GM18858 (cell line): ENCODE data around the gene GALNTL6.

Experiments
- ATAC-seq: cut with Tn5 transposase; IDR thresholded peaks from one replicate; pipeline ENCODE4 v1.9.1; 2021; ENCODE audit not compliant: unreplicated experiment

The GALNTL6 gene

DNA sequence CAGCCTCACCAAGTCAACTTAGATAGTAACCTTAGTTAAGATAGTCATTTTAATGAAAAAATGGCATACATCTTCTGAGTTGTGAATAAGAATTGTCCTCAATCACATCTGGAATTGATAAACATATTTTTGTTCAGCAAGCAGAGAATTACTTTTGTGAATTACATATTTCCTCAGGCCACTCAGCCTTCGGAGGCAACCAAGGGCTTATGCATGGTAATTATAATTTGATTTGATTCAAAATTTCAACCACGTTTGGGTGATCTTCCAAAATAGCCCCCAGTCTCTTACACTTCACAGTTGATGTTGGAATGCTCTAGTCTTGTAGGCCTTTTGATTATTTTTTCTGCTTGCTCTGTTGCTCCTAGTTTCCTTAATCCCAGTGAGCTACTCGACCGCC is 63.4 kb downstream of the GALNTL6 start:
- ATAC-seq: no peak

DNA sequence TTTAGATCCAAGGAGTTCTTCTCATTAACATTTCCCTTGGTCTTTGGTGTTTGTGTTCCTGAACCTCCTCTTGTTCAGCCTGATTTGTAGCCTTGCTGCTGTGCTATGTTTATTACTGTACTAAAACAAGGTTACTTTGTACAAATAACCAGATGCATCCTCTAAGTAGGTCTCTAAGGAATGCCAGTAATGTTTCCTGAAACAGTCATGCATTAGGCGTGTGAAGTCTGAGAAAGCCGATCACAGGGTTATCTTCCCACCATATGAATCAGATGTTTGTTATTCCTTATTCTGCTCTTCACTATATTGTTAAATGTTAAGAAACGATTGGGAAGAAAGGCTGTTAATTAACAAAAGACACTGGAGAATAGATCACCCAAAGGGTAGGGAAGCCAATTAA is 66.9 kb downstream of the GALNTL6 start:
- ATAC-seq: no peak

DNA sequence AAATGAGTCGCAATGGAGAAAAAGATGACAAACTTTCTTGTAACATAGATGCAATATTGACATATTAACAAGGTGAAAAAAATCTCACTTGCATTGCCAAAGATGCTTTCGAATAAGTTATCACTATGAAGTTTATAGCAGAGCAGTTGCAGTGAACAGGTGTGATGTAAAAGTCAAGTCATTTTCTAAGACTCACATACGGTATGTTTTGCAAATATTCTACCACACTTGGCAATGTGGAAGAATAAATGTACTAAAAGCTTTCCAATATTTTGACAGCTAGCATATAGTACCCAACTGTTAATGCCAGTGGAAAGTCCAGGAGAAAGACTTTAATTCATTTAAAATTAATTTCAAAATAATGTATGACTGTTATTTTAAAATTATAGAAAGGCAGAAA is 76.5 kb downstream of the GALNTL6 start:
- ATAC-seq: no peak

DNA sequence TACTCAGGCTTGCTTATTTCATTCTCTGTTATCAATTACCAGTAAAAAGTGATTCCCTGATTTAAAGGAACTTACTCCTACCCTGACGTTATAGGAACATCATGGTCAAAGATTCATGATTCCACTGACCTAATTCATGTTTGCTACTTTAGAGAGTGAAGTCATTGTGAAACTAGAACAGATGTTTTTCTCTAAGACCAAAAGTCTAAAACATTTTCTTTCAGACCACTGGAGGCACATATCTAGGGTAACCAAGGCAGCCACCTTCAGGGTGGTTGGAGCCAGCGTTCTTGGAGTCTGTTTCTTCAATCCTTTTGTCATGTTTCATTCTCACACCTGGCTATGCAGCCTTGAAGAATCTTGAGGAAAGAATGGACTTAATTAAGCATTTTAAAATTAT is 77.8 kb downstream of the GALNTL6 start:
- peak; percentile 88 for ATAC-seq

DNA sequence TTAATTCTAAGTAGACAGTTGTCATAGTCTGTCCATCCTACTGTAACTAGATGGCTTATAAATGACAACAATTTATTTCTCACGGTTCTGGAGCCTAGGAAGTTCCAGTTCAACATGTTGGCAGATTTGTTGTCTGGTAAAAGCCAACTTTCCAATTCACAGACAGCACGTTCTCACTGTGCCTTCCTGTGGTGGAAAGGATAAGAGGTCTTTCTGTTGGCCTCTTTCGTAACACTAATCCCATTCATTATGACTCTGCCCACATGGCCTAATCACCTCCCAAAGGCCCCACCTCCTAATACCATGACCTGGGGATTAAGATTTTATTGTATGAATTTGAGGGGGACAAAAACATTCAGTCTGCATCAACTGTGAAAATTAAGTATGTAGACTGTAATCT is 83.2 kb downstream of the GALNTL6 start:
- no peak for ATAC-seq

DNA sequence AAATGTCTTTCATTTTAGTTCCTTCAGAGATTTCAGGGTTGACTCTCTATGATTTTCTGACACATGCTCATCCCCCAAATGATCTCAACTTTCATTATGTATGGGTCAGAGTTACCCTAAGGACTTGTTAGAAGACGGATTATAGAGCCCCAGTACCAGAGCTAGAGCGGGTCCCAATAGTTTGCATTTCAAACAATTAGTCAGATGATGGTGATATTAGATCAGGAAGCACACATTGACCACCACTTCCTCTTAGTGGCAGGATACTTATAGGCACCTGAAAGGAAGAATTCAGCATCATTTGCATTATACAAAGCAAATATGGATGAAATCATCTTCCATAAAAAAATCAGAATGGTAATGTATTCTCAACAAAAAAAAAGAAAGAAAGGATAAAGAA is 106.1 kb downstream of the GALNTL6 start:
- no peak for ATAC-seq

DNA sequence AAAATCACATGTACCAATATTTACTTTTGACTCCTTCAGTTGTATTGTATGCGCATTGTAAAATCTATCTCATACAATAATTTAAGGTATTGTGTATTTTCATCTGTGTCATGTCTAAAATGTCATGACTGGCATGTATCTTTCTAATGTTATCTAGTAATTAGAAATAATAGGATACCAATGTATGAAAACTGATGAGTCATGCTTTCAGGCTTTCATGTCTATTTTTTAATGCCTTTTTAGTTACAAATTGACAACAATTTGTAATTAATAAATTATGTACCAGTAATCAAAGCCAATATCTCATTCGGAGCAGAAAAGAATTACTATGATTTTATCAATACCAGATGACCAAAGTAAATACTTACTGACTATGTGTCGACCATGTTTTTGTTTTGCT is 107.7 kb downstream of the GALNTL6 start:
- ATAC-seq: no peak

DNA sequence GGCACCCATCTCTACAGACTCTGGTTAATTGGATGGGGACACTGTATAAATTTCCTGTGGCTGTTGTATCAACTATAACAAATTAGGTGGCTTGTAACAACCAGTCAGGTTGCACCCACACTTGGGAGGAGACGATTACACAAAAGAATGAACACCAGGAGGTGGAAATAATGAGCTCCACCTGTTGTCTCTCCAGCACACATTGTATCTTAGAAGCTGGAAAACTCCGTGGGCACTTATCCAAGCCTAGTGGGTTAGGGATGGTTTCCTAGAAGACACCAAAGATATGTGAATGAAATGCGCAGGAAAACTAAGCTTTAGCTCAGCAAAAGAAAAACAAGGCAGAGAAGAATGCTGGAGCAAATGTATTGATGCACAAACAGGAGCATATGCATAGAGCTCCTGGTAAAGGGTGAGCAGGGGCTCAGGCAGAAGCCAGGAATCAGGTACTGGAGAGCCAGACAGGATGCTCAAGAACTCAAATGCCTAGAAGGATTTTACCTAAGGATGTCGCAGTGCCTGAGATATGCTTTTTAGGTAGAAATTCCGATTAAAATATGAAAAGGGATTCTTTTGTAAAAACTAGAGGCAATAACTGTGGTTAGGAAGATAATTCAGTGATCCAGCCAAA is 111.7 kb downstream of the GALNTL6 start:
- ATAC-seq: no peak

DNA sequence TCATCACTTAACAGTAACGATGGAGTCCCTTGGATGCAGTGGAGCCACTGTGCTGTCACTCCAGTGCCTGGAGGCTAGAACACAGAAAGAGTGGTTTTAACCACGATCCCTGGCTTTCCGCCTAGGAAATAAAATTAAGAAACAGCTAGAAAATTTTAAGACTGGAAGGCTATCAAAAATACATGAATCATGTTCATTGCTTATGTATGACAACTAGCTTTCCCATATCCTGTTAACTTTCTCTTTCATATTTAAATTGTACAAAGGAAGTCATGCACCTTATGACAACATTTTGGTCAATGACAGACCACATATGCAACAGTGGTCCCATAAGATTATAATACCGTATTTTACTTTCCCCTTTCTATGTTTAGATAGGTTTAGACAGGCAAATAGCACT is 115.1 kb downstream of the GALNTL6 start:
- no peak for ATAC-seq

DNA sequence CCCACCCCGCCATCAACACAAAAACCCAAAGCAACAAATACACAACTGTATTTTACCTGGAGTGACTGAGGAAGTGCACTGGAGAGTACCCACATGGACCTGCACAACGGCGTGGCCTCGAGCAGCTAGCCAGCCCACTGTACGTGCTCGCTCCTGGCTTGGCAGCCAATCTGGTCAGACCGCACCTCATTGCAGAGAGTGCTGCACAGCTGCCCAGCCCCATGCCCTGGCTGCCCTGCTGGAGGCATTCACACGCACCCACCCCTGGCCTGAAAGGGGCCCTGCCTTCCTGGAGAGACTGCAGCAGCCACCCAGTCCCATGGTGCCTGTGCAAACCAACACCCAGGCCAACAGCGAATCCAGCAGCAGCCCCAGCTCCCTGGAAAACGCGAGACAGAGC is 116.3 kb downstream of the GALNTL6 start:
- ATAC-seq: no peak

DNA sequence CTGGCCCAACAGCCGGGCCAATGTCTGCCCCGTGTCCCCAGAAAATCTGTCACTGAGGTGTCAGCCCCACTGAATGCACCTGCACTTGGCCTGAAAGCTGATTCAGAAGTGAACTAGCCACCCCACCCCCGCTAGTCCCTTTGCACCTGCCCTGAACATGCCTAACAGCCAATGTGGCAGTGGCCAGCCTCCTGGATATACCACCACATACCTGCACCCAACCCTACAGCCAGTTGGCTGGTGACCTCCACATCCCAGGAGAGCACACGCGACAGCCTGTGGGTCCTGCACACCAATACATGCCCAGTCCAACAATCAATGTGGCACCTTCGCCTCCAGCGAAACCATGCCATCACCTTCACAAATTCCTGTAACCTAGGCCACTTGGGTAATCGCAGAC is 116.7 kb downstream of the GALNTL6 start:
- ATAC-seq: no peak

DNA sequence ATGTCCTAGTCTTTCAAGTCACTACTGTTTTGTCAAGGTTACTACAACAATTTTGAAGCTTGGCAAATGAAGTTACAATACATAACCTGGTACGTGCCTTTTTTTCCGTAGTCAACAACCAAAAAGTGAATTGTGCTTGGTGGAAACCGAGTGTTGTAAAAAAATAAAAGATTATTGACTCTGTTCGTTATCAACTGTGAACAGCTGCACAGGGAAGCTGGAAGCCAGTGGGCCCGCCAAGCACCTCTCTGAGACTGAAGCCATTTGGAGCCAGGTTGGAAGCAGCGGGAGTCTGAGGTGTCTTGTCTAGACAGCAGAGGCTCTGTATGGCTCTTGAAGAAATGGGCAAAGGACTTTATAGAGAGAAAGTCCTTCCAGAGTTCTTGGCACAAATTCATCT is 119.0 kb downstream of the GALNTL6 start:
- ATAC-seq: no peak

DNA sequence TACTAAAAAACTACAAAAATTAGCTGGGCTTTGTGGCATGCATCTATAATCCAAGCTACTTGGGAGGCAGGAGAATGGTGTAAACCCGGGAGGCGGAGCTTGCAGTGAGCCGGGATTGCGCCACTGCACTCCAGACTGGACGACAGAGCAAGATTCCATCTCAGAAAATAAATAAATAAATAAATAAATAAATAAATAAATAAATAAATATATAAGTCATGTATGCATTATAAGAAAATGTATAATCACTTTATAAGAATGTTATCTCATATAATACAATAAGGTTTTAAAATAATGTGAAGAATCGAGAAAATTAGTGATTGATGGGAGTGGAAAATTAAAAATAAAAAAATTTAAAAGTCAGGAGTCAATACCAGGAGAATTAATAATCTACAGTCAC is 127.5 kb downstream of the GALNTL6 start:
- no peak for ATAC-seq

DNA sequence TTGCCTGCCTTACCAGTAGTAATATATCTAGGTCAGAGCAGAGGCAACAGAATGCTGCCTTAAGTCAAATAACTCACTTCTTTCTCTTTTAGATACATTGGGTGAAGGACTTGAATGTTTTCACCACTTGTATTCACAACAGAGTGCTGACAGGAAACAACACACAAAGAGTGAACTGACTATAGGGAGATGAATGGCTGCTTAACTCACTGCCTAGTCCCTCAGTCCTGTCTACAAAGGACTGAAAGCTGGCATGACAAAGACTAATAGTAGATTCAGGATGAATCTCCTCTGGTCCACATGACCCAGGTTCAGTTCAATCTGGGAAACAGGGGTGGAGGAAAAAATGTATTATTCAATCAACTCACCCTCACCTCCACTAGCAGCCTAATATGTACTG is 134.2 kb downstream of the GALNTL6 start:
- no peak for ATAC-seq

DNA sequence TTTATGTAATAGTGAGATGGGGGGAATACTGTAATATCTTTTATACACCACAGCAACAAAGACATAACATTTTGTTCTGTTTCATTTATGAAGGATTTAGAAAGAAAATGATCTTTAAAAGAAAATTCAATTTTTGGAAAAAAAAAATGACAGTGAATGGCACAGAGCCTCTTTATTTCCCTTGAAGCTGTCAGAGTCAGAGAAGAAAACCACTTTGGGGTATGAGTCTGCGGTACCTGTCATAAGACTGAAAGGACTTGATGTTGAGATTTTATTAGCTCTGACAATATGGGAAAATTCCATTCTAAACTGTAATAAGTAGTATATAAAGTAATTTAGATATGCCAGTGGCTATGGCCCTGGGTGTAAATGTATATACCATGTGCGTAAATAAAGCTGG is 134.8 kb downstream of the GALNTL6 start:
- ATAC-seq: no peak

DNA sequence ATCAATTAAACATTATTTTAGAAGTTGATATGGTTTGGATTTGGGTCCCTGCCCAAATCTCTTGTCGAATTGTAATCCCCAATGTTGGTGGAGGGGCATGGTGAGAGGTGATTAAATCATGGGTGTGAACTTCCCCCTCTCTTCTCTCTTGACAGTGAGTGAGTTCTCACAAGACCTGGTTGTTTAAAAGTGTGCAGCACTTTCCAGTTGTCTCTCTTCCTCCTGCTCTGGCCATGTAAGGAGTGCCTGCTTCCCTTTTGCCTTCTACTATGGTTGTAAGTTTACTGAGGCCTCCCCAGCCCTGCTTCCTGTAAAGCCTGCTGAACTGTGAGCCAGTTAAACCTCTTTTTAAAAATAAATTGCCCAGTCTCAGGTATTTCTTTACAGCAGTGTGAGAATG is 141.4 kb downstream of the GALNTL6 start:
- no peak for ATAC-seq

DNA sequence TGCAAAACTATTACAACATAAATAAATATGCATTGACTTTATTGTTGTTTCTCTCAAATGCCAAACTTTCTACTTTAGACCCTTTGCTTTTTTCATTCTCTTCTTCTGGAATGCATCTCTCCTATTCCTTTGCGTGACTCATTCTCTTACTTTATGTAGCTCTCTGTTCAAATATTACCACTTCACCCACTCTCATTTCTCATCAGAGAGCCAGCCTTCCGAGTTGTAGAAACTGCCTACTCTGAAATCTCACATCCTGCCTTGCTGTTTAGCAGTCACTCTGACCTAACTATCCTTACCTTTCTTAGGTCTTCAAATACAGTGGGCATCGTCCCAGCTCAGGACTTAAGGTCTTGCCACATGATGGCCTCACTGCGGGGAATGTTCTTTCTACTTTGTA is 143.5 kb downstream of the GALNTL6 start:
- no peak for ATAC-seq

DNA sequence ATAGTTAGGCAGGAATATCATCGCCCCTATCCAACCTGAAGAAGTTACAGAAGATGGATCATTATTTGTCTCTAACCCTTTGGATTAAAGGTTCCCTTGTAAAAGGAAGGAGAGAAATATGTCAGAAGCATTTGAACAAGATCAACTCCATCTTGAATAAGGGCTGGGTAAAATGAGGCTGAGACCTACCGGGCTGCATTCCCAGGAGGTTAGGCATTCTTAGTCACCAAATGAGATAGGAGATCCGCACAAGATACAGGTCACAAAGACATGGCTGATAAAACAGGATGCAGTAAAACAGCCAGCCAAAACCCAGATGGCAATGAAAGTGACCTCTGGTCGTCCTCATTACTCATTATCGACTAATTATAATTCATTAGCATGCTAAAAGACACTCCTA is 148.9 kb downstream of the GALNTL6 start:
- no peak for ATAC-seq

DNA sequence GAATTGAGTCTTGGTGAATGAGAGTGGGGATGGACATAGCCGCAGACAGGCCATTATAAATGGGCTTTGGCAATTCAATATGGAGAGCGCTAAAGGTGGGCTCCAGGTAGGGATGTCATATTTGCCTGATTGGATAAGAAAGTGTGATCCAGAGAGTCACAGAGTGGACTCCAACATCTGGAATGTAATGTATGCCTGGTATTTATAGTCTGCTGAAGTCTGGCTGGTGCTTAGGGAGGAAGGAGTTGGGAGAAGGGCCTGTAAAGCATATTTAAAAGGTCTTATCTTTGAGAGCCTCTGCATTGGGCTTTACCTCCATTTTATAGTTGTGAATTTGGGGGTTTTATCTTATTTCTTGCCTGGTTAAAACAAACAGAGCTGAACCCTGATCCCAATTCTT is 153.2 kb downstream of the GALNTL6 start:
- ATAC-seq: no peak

DNA sequence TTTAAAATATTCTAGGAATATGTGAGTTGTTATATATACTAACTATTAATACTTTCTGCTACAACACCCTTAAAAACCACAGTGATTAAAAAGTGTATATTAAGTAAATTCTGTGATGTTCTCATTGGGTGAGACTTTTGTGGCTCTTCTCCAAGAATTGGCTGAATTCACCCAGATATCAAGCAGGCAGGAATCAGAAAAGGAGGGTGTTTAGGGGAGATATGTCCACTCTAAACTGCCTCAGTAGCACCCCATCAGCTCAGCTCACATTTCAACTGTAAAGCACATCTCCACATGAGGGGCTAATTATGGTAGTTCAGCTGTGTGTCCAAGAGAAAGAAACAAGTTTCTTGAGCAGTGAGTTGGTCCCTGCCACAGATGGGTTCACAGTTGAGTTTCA is 165.0 kb downstream of the GALNTL6 start:
- ATAC-seq: no peak

DNA sequence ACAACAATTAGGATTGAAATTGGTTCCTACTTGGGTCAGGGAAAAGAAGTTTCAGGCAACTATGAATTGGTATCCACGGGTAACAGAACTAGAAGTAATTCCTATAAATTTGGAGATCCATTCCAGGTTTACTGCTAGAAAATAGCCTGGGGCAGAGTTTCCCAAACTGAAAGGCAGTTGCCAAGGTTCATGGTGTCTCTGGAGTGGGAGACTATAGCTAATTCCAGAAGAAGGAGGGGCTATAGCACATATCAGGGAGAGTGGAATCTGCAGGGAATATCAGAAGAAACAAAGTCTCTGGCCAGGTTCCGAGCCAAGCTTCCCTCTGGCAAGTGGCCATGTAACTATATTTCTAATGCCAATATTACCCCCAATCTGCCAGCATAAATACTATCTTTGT is 166.3 kb downstream of the GALNTL6 start:
- no peak for ATAC-seq

DNA sequence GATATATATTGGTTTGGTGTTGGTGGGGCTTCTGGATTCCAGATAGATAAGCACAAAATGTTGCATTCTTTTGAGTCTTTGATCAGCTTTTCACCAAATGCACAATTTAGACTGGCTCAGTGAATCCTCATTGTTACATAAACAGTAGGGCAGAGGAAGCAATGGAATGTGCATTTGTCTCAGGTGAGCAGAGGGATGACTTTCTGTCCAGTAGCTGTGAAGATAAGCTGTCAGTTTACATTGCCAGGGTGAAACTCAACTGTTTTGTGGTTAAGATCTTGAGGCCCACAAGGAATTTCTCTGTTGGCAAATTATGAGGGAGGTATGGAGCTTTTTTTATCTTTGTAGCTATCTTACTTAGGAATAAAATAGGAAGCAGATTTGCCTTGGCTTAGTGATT is 168.0 kb downstream of the GALNTL6 start:
- ATAC-seq: no peak

DNA sequence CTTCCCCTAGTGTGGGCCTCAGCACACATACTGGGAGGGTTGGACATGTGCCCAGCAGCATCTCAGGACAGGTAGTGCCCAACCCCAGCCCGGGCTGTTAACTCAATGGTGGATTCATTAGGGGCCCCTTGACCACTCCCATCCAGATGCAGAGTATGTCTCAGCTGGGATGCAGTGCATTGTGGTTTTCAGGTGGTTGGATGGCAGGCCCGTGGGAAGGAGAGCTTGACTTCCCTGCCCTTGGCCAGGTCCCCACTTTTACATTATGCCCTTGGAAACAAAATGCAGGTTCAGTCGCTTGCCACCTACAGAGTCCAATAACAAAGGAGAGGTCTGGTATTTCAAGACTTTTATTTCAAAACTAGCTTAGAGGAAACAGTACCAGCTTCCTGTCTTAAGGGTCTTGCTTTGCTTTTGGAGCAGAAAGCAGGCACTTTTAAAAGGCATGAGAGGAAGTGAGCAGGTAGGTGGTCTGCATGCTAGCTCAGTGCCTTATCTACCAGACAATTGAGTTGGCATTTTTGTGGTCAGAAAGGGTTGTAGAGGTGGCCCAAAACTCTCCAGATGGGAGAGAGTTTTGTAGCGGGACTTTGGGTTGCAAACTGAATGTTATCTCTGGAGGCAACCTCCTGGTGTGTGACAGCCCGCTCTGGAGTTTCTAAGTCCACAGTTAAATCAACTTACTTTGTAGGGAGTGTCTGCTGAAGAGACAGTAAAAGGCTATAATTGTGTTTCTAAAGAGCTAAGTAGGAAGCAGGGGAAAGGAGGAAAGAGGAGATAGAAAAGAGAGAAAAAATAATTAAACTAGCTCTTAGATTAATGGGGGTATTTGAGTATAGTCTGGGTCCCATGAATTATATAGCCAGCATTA is 171.0 kb downstream of the GALNTL6 start:
- no peak for ATAC-seq
